H9 (cell line): ENCODE results near the gene GPC3. TPM values are rescaled to one million over a fixed set of nuclear protein-coding genes. Genes with fewer than 3 reads are reported as not detected.

Experiments used
- DNase-seq: peaks from one replicate; pipeline ENCODE4 v3.0.0-alpha.2; 2017
- H2AFZ ChIP-seq: one replicate; pipeline ENCODE4 v1.6.1; 2013; ENCODE audit warnings: mild to moderate bottlenecking, low read length, control low read depth, moderate library complexity
- H2AK5ac ChIP-seq: 2 replicates; pipeline ENCODE4 v1.6.1; 2013; ENCODE audit warnings: low read length, control low read depth, mixed read lengths; ENCODE audit not compliant: insufficient read length
- H2BK120ac ChIP-seq: one replicate; pipeline ENCODE4 v1.6.1; 2013; ENCODE audit warnings: low read depth, mild to moderate bottlenecking, low read length, control low read depth, inconsistent platforms; ENCODE audit not compliant: poor library complexity, severe bottlenecking
- H2BK12ac ChIP-seq: 2 replicates; pipeline ENCODE4 v1.6.1; 2013; ENCODE audit warnings: low read length, control low read depth, mixed read lengths, low read depth; ENCODE audit not compliant: insufficient read length
- H2BK15ac ChIP-seq: 2 replicates; pipeline ENCODE4 v1.6.1; 2013; ENCODE audit warnings: low read depth, low read length, control low read depth
- H2BK20ac ChIP-seq: one replicate; pipeline ENCODE4 v1.6.1; 2013; ENCODE audit warnings: low read depth, mild to moderate bottlenecking, low read length, control low read depth, inconsistent platforms; ENCODE audit not compliant: poor library complexity, severe bottlenecking
- H2BK5ac ChIP-seq: 2 replicates; pipeline ENCODE4 v1.6.1; 2013; ENCODE audit warnings: low read length, control low read depth, mixed read lengths; ENCODE audit not compliant: insufficient read length
- H3K14ac ChIP-seq: 2 replicates; pipeline ENCODE4 v1.6.1; 2013; ENCODE audit warnings: low read length, control low read depth; ENCODE audit not compliant: insufficient read depth
- H3K18ac ChIP-seq: 2 replicates; pipeline ENCODE4 v1.6.1; 2013; ENCODE audit warnings: low read depth, mild to moderate bottlenecking, mixed read lengths, low read length, control low read depth; ENCODE audit not compliant: insufficient read length
- H3K23ac ChIP-seq: 2 replicates; pipeline ENCODE4 v1.6.1; 2013; ENCODE audit warnings: low read length, control low read depth, mixed read lengths, low read depth; ENCODE audit not compliant: insufficient read length
- H3K23me2 ChIP-seq: 2 replicates; pipeline ENCODE4 v1.6.1; 2013; ENCODE audit warnings: low read depth, mild to moderate bottlenecking, mixed read lengths, low read length, control low read depth; ENCODE audit not compliant: insufficient read length, poor library complexity, severe bottlenecking
- H3K27ac ChIP-seq: 2 replicates; pipeline ENCODE4 v1.5.1; 2013; ENCODE audit warnings: low read length, control low read depth, mixed read lengths, low read depth; ENCODE audit not compliant: insufficient read length
- H3K27me3 ChIP-seq: 2 replicates; pipeline ENCODE4 v1.6.1; 2013; ENCODE audit warnings: low read length, control low read depth, inconsistent platforms; ENCODE audit not compliant: insufficient read depth
- H3K4ac ChIP-seq: 2 replicates; pipeline ENCODE4 v1.6.1; 2013; ENCODE audit warnings: low read depth, mild to moderate bottlenecking, control low read depth, inconsistent platforms, low read length, moderate library complexity
- H3K4me1 ChIP-seq: 2 replicates; pipeline ENCODE4 v1.6.1; 2013; ENCODE audit warnings: low read length, control low read depth, inconsistent platforms; ENCODE audit not compliant: insufficient read depth
- H3K4me2 ChIP-seq: 2 replicates; pipeline ENCODE4 v1.6.1; 2013; ENCODE audit warnings: low read length, control low read depth, mixed read lengths; ENCODE audit not compliant: insufficient read length, insufficient read depth
- H3K56ac ChIP-seq: 2 replicates; pipeline ENCODE4 v1.6.1; 2013; ENCODE audit warnings: low read depth, mild to moderate bottlenecking, mixed read lengths, low read length, control low read depth; ENCODE audit not compliant: insufficient read length
- H3K79me1 ChIP-seq: 2 replicates; pipeline ENCODE4 v1.6.1; 2013; ENCODE audit warnings: low read depth, mild to moderate bottlenecking, moderate library complexity, low read length, control low read depth, inconsistent platforms; ENCODE audit not compliant: insufficient read depth, poor library complexity, severe bottlenecking
- H3K79me2 ChIP-seq: 2 replicates; pipeline ENCODE4 v1.6.1; 2013; ENCODE audit warnings: low read length, control low read depth, inconsistent platforms; ENCODE audit not compliant: insufficient read depth
- H3K9ac ChIP-seq: 2 replicates; pipeline ENCODE4 v1.6.1; 2013; ENCODE audit warnings: low read length, control low read depth, mixed read lengths; ENCODE audit not compliant: insufficient read length; ENCODE audit errors: extremely low read depth
- H3K9me3 ChIP-seq: one replicate; pipeline ENCODE4 v1.6.1; 2013; ENCODE audit warnings: low read depth, low read length, inconsistent platforms; ENCODE audit not compliant: control insufficient read depth
- H3T11ph ChIP-seq: one replicate; pipeline ENCODE4 v1.6.1; 2013; ENCODE audit warnings: mild to moderate bottlenecking, low read length, control low read depth, inconsistent platforms
- H4K20me1 ChIP-seq: one replicate; pipeline ENCODE4 v1.6.1; 2013; ENCODE audit not compliant: control insufficient read depth, insufficient read length, insufficient read depth
- H4K5ac ChIP-seq: 2 replicates; pipeline ENCODE4 v1.6.1; 2013; ENCODE audit warnings: low read depth, mild to moderate bottlenecking, mixed read lengths, low read length, control low read depth; ENCODE audit not compliant: insufficient read length
- H4K8ac ChIP-seq: replicated peaks from 2 replicates; pipeline ENCODE4 v1.6.1; 2013; ENCODE audit warnings: low read length, control low read depth, mixed read lengths, low read depth; ENCODE audit not compliant: insufficient read length
- H4K91ac ChIP-seq: 2 replicates; pipeline ENCODE4 v1.6.1; 2013; ENCODE audit warnings: low read depth, mild to moderate bottlenecking, moderate library complexity, mixed read lengths, low read length, control low read depth; ENCODE audit not compliant: insufficient read length
- H3K27ac Mint-ChIP-seq, 3 experiments: 2 replicates in 2 of 3; 3 replicates in 1 of 3; pipeline ENCODE4 v1.8.0; 2020 to 2021; ENCODE audit warnings: mixed read lengths in 3 of 3, mild to moderate bottlenecking in 1 of 3, moderate library complexity in 1 of 3
- H3K27me3 Mint-ChIP-seq: 2 replicates; pipeline ENCODE4 v1.8.0; 2021; ENCODE audit warnings: low read depth, mild to moderate bottlenecking, moderate library complexity, mixed read lengths
- H3K36me3 Mint-ChIP-seq, 3 experiments: 2 replicates in 2 of 3; 3 replicates in 1 of 3; pipeline ENCODE4 v1.8.0; 2020 to 2021; ENCODE audit warnings: low read depth in 3 of 3, mixed read lengths in 3 of 3; ENCODE audit not compliant: insufficient read depth in 1 of 3
- H3K4me1 Mint-ChIP-seq, 2 experiments: 2 replicates each; pipeline ENCODE4 v1.8.0; 2020; ENCODE audit warnings: mixed read lengths in 2 of 2
- H3K4me3 Mint-ChIP-seq, 2 experiments: 2 replicates in 1 of 2; 3 replicates in 1 of 2; pipeline ENCODE4 v1.8.0; 2020 to 2021; ENCODE audit warnings: mild to moderate bottlenecking in 2 of 2, mixed read lengths in 2 of 2, moderate library complexity in 1 of 2
- H3K9me3 Mint-ChIP-seq, 2 experiments: 2 replicates in 1 of 2; 3 replicates in 1 of 2; pipeline ENCODE4 v1.8.0; 2020; ENCODE audit warnings: mild to moderate bottlenecking in 2 of 2, mixed read lengths in 2 of 2, moderate library complexity in 1 of 2
- CTCF ChIP-seq: fragments of 200-600 bp; sonication (generic); conservative IDR thresholded peaks from 3 replicates; pipeline ENCODE4 v1.8.0; 2021; ENCODE audit warnings: antibody characterized with exemption, mild to moderate bottlenecking
- WGBS: extraction: QIAGEN DNeasy Blood & Tissue Kit; methylation state at CpG from one replicate; pipeline ENCODE4 v1.1.7; 2013; ENCODE audit warnings: missing lambda C conversion rate, low lambda C conversion rate, mixed read lengths; ENCODE audit not compliant: insufficient read length; ENCODE audit errors: extremely low coverage; 5-methylcytosine and 5-hydroxymethylcytosine counted together
- total RNA-seq: library from RNA; stranded (reverse); gene quantifications from 2 replicates; pipeline ENCODE4 v1.2.1, GENCODE V29; 2021

GPC3 gene
- total RNA-seq, 1 experiment from 2014 or later: 108 TPM

GRCh38 chrX:133856819-133857218, 128.6 kb downstream of the GPC3 start:
- Histone ChIP-seq H3K18ac (no peak overlapping the region), H3K9ac (no peak overlapping the region), H2BK12ac (no peak overlapping the region), H4K5ac (no peak overlapping the region), H2BK120ac (no peak overlapping the region), H3T11ph (no peak overlapping the region), H3K79me2 (no peaks in the 10 kb centered on the region), H3K56ac (no peak overlapping the region), H2BK15ac (no peak overlapping the region), H3K4me1 (no peaks in the 10 kb centered on the region), H3K23me2 (no peaks in the 10 kb centered on the region), H2BK5ac (no peak overlapping the region), H3K23ac (no peak overlapping the region), H3K4me2 (no peak overlapping the region), H3K4ac (no peak overlapping the region), H3K79me1 (no peaks in the 10 kb centered on the region), H3K14ac (no peak overlapping the region), H2AFZ (no peak overlapping the region), H2AK5ac (no peak overlapping the region), H2BK20ac (no peak overlapping the region), H4K8ac (no peak overlapping the region), H4K20me1 (no peaks in the 10 kb centered on the region), H4K91ac (no peak overlapping the region), H3K27ac (no peak overlapping the region), H3K27me3 (no peaks in the 10 kb centered on the region), H3K9me3 (no peaks in the 10 kb centered on the region)
- no peak for TF ChIP-seq CTCF
- peak overlapping the region in 1 of 3 experiments; percentile 35; a peak in 2 of 7 replicates for H3K27ac Mint-ChIP-seq
- no peaks in the 10 kb centered on the region for H3K27me3 Mint-ChIP-seq
- no peak overlapping the region for H3K4me3 Mint-ChIP-seq
- peaks cover 10 to 15% of the 10 kb centered on the region in 2 experiments for H3K4me1 Mint-ChIP-seq
- WGBS: 100% methylated on average over 1 of the region's 3 CpGs
- H3K36me3 Mint-ChIP-seq: peaks cover 0 to 4% (median 3%) of the 10 kb centered on the region in 3 experiments; a peak in 4 of 7 replicates
- DNase-seq: no peak
- no peaks in the 10 kb centered on the region for H3K9me3 Mint-ChIP-seq
